ENCODE measurements around the gene TRAPPC3. TPM values are rescaled to one million over a fixed set of nuclear protein-coding genes. Genes with fewer than 3 reads are reported as not detected.

Gene TRAPPC3
- polyA plus RNA-seq, 1 donor (not counting 4 experiments of a cell fraction or from before 2014, with no cell fraction given): 173 TPM

DNA sequence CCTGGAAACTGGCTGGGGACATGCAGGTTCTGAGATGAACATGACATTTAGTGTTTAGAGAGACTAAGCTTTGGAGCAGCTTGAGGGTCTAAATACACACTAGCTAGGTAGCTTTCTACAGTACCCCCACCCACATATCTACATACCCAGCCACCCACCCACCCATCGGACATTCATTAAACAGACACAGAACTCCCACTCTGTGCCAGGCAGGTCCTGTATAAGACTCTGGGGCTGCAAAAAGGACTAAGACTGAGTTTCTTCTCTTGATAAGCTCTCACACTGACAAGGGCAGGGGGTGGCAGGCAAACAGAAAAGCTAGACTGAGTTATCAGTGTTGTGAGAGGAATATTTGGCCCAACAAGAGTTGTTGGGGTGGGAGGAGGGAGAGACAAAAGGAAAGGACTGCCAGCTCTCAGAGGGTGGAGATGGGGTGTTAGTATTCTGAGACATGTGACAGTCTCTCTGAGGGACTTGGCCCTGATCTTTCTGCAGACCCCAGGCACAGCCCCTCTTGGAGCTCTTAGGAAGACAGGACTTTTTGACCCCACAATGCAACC lies 13.5 kb upstream of the TRAPPC3 start:
- Histone ChIP-seq H3K4me1 (ENCODE audit: control insufficient read depth, extremely low read depth, insufficient read depth, low read length) (peaks cover 93% of the 10 kb centered on the region), H3K4me2 (ENCODE audit: control insufficient read depth, extremely low read depth, insufficient read depth, low read depth, low read length) (peak overlapping the region; percentile 95), H3K27me3 (ENCODE audit: control insufficient read depth, extremely low read depth, insufficient read depth, low read length) (no peaks in the 10 kb centered on the region), H3K9me1 (ENCODE audit: control insufficient read depth, extremely low read depth, insufficient read depth, low read length) (no peaks in the 10 kb centered on the region), H3K27ac (ENCODE audit: control insufficient read depth, insufficient read depth, low read length) (peak overlapping the region; percentile 98), H3K9ac (ENCODE audit: control insufficient read depth, extremely low read depth, insufficient read depth, low read length) (peak overlapping the region; percentile 69), H4K20me1 (ENCODE audit: control insufficient read depth, extremely low read depth, insufficient read depth, low read length) (peaks cover 4% of the 10 kb centered on the region), H3K4me3 (ENCODE audit: control insufficient read depth in 2 of 3, extremely low read depth in 1 of 3, insufficient read depth in 2 of 3, low read depth in 1 of 3, low read length in 3 of 3) (peak overlapping the region in 1 of 3 experiments; percentile 13), H3K9me3 (ENCODE audit: control insufficient read depth, low read depth, low read length) (no peaks in the 10 kb centered on the region), H2AFZ (ENCODE audit: control insufficient read depth, low read length) (no peak overlapping the region), H3K79me2 (ENCODE audit: control insufficient read depth, insufficient read depth, low read length) (peaks cover 98% of the 10 kb centered on the region), H3K36me3 (ENCODE audit: control insufficient read depth in 2 of 2, extremely low read depth in 1 of 2, insufficient read depth in 2 of 2, low read length in 2 of 2) (peaks cover 9 to 53% of the 10 kb centered on the region in 2 experiments)
- dilution Hi-C loops (cut with MboI; ENCODE audit: extremely low pct_ligation_motif_present, low sequenced_read_pairs): no loop called here
- TF ChIP-seq EZH2 (IDR thresholded peaks at IDR 0.05; ENCODE audit: low read length): no peak
- TF ChIP-seq, protein P1, sequence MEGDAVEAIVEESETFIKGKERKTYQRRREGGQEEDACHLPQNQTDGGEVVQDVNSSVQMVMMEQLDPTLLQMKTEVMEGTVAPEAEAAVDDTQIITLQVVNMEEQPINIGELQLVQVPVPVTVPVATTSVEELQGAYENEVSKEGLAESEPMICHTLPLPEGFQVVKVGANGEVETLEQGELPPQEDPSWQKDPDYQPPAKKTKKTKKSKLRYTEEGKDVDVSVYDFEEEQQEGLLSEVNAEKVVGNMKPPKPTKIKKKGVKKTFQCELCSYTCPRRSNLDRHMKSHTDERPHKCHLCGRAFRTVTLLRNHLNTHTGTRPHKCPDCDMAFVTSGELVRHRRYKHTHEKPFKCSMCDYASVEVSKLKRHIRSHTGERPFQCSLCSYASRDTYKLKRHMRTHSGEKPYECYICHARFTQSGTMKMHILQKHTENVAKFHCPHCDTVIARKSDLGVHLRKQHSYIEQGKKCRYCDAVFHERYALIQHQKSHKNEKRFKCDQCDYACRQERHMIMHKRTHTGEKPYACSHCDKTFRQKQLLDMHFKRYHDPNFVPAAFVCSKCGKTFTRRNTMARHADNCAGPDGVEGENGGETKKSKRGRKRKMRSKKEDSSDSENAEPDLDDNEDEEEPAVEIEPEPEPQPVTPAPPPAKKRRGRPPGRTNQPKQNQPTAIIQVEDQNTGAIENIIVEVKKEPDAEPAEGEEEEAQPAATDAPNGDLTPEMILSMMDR (optimal IDR thresholded peaks at IDR 0.05 in 1 of 3, IDR thresholded peaks at IDR 0.05 in 1 of 3, conservative IDR thresholded peaks at IDR 0.05 in 1 of 3; ENCODE audit: extremely low read depth in 1 of 3, insufficient read depth in 2 of 3, low read length in 3 of 3): no peak
- FAIRE-seq (no peak), DNase-seq (ENCODE audit: low read depth, low spot score) (no peak)

DNA sequence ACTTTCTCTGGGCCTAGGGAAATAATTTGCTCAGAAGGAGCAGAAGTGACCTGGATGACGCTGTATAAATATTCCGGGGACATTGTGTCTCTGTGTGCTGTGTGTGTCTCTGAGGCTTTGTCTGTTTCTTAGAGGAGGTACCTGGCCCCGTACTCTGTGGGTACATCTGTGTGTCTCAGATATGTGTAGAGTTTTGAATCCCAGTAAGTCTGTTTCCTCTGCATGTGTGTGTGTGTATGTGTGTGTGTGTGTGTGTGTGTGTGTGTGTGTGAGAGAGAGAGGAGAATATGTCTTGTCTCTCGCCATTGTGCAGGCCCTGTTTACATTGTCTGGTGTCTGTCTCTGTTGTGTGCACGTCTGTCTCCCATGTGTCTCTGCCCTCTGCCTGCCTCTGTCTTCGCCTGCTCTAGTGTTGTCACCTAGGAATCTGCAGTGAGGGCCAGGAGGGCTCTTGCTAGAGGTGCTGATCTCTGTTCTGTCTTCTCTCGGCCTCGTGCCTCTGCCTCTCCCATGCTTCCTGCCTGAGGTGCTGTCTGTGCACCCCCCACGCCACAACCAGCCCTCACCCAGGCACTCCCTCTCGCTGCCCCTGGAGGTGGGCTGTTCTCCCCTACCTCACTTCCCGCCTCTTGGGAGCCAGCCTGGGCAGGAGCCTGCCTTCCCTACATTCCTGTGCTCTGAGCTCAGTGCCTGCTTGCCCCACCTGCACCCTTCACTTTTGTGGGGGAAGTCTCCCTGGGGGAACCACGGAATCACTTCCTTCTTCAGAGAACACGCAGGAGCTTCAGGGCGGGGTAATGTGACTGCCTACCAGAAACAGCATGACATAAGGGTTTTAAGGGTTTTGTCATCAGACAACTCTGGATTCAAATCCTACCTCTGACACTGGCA lies 12.6 kb upstream of the TRAPPC3 start:
- FAIRE-seq: peak; percentile 93

More for the DNA sequence above, 12.6 kb upstream of the TRAPPC3 start:
- peaks cover 6 to 53% of the 10 kb centered on the region in 2 experiments for H3K36me3 ChIP-seq (ENCODE audit: control insufficient read depth in 2 of 2, extremely low read depth in 1 of 2, insufficient read depth in 2 of 2, low read length in 2 of 2)
- no peaks in the 10 kb centered on the region for H3K9me1 ChIP-seq (ENCODE audit: control insufficient read depth, extremely low read depth, insufficient read depth, low read length)
- no peak overlapping the region for H2AFZ ChIP-seq (ENCODE audit: control insufficient read depth, low read length)
- H3K79me2 ChIP-seq (ENCODE audit: control insufficient read depth, insufficient read depth, low read length): peaks cover 98% of the 10 kb centered on the region
- peak overlapping the region; percentile 95 for H3K4me2 ChIP-seq (ENCODE audit: control insufficient read depth, extremely low read depth, insufficient read depth, low read depth, low read length)
- no peaks in the 10 kb centered on the region for H3K27me3 ChIP-seq (ENCODE audit: control insufficient read depth, extremely low read depth, insufficient read depth, low read length)
- peak overlapping the region; percentile 88 for H3K9ac ChIP-seq (ENCODE audit: control insufficient read depth, extremely low read depth, insufficient read depth, low read length)
- no peaks in the 10 kb centered on the region for H3K9me3 ChIP-seq (ENCODE audit: control insufficient read depth, low read depth, low read length)
- H3K4me3 ChIP-seq (ENCODE audit: control insufficient read depth in 2 of 3, extremely low read depth in 1 of 3, insufficient read depth in 2 of 3, low read depth in 1 of 3, low read length in 3 of 3): peak overlapping the region; percentile 31 to 59 (median 56)
- no peak for TF ChIP-seq EZH2 (IDR thresholded peaks at IDR 0.05; ENCODE audit: low read length)
- DNase-seq (ENCODE audit: low read depth, low spot score): peak; percentile 95
- peaks cover 8% of the 10 kb centered on the region for H4K20me1 ChIP-seq (ENCODE audit: control insufficient read depth, extremely low read depth, insufficient read depth, low read length)
- dilution Hi-C loops (cut with MboI; ENCODE audit: extremely low pct_ligation_motif_present, low sequenced_read_pairs): no loop called here
- peak overlapping the region; percentile 98 for H3K27ac ChIP-seq (ENCODE audit: control insufficient read depth, insufficient read depth, low read length)
- H3K4me1 ChIP-seq (ENCODE audit: control insufficient read depth, extremely low read depth, insufficient read depth, low read length): peaks cover 85% of the 10 kb centered on the region

All from keratinocyte (primary cell).